ENCODE results near the gene GALNT10.

Gene GALNT10

GRCh38 chr5:154296525-154297159, 106.1 kb downstream of the GALNT10 start:
- no peak for DNase-seq (ENCODE audit: low spot score)

DNA sequence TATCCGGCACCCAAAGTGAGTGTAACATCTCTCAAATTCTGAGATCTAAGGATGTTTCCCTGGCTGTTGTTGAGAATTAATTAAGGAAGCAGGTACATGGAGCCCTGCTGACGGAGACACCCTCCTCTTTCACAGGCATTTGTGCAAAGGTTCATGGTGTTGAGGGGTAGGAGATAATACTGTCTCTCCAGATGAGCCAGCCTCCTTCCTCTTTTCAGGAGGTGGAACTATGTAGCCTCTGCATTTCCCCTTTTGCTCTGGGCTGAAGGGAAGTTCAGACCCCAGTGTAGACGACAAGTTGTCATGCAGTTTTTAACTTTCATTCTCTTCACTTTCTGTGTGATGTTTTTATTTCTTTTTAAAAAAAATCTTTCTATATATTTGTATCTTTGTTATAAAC, 107.5 kb downstream of the GALNT10 start:
- peak; percentile 68 for DNase-seq (ENCODE audit: low spot score)

- DNase-seq (ENCODE audit: low spot score), result no peak
Observed at GRCh38 chr5:154300207-154300883, 109.8 kb downstream of the GALNT10 start.

- DNase-seq (ENCODE audit: low spot score), result no peak
Observed at GRCh38 chr5:154301726-154302125, 111.2 kb downstream of the GALNT10 start.

- DNase-seq (ENCODE audit: low spot score), result peak; percentile 73
Observed at GRCh38 chr5:154302161-154302560, 111.6 kb downstream of the GALNT10 start.

- DNase-seq (ENCODE audit: low spot score), result no peak
Observed at GRCh38 chr5:154303133-154303532, 112.6 kb downstream of the GALNT10 start.

DNA sequence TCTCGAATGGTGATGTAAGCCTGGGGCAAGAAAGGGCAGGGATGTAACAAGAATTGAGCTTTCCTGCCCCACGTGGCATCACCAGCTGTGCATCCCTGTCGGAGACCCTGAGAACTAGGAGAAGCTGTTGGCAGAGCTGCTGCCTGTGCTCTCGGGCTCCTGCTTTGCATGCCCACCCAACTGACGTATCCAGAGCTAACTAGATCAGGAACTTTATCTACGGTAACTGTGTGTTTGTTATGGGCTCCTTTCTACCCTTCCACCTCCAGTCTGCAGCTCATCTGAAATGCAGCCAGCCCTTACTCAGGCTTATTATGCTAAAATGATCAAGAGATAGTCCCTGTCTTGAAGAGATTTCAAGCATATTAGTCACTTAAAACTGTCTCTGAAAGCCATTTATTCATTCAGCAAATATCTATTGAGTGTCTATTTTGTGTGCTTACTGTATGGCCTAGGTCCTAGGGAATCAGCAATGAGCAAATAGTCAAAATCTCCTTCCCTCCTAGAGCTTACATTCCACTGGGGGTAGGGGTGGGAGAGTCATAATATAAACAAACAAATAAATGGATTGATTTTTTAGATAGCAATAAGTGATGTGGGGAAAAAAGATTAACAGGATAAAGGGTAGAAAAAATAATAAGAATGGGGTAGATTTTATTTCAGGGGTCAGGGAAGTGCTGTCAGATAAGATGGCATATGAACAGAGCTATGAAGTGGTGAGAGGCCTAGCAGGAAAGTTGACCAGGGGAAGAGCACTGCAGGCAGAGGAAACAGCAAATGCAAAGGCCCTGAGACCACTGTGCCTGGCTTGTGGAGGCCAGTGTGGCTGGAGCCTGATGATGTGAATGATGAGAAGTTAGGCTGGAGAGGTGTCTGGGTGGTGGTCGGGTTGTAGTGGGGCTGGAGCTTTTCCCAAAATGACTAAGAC, 118.2 kb downstream of the GALNT10 start:
- no peak for DNase-seq (ENCODE audit: low spot score)

DNA sequence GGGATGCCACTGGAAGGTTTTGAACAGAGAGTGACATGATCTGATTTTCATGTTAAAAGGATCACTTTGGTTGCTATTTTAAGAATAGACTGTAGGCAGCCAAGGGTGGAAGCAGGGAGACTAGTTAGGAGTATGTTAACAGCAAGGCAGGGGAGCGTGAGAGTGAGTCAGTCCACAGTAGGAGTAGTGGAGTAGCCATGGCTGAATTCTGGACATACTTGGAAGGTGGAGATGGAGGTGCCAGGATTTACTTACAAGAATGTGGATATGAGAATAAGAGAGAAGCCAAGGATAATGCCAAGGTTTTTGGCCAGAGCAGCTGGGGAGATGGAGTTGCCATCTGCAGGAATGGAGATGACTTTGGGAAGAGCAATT, 118.8 kb downstream of the GALNT10 start:
- DNase-seq (ENCODE audit: low spot score), result no peak

- no peak for DNase-seq (ENCODE audit: low spot score)
Observed at GRCh38 chr5:154309805-154310204, 119.3 kb downstream of the GALNT10 start.

- DNase-seq (ENCODE audit: low spot score), result no peak
Observed at GRCh38 chr5:154311362-154311761, 120.8 kb downstream of the GALNT10 start.

GRCh38 chr5:154312000-154312399, 121.5 kb downstream of the GALNT10 start:
- no peak for DNase-seq (ENCODE audit: low spot score)

GRCh38 chr5:154312576-154312975, 122.0 kb downstream of the GALNT10 start:
- DNase-seq (ENCODE audit: low spot score), result no peak

GRCh38 chr5:154313360-154314017, 123.0 kb downstream of the GALNT10 start:
- DNase-seq (ENCODE audit: low spot score), result no peak

- no peak for DNase-seq (ENCODE audit: low spot score)
Observed at GRCh38 chr5:154315196-154315595, 124.7 kb downstream of the GALNT10 start.

DNA sequence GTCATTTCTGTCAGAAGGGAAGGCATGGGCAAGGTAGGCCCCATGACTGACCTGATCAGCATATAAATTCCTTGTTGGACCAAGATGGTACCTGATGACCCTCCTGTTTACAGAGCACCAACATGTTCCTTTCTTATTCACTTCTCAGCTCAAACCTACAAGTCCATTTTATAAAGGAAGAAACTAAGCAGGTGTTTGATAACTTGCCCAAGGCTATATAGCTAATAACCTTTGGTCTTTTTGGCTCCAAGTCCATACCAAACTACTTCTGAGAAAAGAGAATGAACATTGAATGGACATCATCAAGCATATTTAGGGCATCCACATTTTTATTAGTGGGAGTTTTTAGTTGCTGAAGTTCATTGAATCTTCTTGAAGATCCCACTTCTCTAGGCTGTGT, 125.2 kb downstream of the GALNT10 start:
- DNase-seq (ENCODE audit: low spot score), result no peak

- no peak for DNase-seq (ENCODE audit: low spot score)
Observed at GRCh38 chr5:154316223-154316935, 125.8 kb downstream of the GALNT10 start.

DNA sequence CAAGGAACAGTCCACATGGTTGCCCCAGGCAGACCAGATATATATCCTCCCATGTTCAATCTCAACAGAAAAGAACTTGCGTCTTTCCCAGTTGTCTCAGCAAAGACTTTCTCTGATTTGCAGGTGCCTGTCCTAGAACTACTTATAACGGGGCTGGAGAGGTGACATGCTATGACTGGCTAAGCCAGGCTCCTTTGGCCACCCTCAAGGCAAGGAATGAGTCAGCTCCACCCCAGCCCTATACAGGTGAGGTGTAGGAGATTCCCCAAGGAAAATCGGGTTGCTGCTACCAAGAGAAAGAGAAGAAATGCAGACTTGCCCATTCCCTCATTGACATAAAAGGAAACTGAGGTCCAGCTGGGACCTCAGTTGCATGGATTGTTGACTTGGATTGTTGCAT, 127.4 kb downstream of the GALNT10 start:
- DNase-seq (ENCODE audit: low spot score), result no peak

GRCh38 chr5:154318691-154319090, 128.2 kb downstream of the GALNT10 start:
- no peak for DNase-seq (ENCODE audit: low spot score)

DNA sequence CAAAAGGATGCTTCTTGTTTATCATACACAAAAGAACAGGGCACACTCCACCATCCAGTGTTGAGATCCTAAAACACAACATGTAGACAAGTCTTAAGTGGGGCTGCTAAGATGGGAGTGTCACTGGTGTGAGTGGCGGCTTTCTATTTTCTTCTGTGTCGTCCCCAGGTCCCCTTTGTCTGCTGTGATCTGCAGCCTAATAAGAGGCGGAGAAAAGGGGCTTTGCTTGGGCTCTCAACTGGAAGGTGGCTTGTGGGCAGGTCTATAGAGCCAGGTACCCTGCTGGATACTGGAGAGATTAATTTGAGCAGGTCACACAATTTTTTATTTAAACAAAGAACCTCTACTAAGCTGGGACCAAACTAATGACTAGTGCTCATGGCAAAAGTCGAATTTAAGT, 129.2 kb downstream of the GALNT10 start:
- no peak for DNase-seq (ENCODE audit: low spot score)

- DNase-seq (ENCODE audit: low spot score), result no peak
Observed at GRCh38 chr5:154320224-154321089, 129.9 kb downstream of the GALNT10 start.

DNA sequence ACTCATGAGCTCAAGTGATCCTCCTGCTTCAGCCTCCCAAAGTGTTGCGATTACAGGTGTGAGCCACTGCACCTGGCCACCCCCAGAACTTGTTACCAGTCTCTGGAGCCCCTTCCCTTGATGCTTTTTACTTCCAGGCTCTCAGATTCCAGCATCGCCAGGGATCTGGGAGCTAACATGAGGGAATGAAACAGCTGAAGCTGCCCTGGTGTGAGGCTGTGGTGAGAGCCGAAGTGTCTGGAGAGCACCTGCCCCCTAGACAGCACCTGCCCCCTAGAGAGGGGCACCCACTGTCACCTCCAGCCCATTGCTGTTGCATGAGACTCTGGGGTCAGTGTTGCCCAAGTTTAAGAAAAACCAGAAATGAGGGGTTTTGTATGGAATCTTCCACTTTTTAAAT, 131.0 kb downstream of the GALNT10 start:
- no peak for DNase-seq (ENCODE audit: low spot score)
